C4-2B (cell line): ENCODE data around the gene CFAP74.
A peak's percentile ranks its signal among the peaks of the same experiment; 100 is the strongest.

Experiments
- ZFX ChIP-seq: fragments of 450-650 bp; IDR thresholded peaks from 2 replicates; pipeline ENCODE4 v1.6.1; 2017
- TF ChIP-seq, protein P1 (sequence below): fragments of 450-650 bp; conservative IDR thresholded peaks from 2 replicates; pipeline ENCODE4 v1.5.1; 2017; ENCODE audit warnings: mild to moderate bottlenecking

DNA sequence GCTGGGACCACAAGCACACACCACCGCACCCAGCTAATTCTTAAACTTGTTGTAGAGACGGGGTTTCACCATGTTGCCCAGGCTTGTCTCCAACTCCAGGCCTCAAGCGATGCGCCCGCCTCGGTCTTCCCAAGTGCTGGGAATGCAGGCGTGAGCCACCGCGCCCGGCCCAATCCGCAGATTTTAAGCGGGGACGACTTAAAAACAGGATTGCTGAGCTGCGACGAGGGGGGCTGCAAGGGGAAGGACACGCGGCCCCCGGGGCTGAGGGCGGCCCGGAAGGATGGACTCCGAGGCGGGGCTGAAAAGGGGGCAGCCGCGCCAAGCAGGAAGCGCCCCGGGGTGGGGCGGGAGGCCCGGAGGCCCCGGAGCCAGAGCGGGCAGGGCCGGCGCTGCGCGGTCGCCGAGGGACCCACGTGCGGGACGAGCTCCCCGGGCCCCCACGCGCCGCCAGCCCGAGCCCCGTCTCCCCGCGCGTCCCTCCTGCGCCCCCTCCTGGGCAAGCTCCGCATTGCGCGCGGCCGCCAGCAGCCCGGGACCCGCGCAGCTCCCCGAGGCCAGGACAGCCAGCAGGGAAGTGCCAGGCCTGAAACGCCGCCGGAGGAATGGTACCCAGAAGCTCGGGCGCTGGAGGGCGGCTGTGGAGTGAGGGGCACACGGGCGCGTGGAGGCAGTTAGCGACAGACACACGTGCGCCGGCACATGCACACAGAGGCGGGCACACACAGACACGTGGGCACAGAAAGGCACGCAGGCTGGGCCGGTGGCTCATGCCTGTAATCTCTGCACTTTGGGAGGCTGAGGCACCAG lies 41.1 kb upstream of the CFAP74 start:
- TF ChIP-seq, protein P1, sequence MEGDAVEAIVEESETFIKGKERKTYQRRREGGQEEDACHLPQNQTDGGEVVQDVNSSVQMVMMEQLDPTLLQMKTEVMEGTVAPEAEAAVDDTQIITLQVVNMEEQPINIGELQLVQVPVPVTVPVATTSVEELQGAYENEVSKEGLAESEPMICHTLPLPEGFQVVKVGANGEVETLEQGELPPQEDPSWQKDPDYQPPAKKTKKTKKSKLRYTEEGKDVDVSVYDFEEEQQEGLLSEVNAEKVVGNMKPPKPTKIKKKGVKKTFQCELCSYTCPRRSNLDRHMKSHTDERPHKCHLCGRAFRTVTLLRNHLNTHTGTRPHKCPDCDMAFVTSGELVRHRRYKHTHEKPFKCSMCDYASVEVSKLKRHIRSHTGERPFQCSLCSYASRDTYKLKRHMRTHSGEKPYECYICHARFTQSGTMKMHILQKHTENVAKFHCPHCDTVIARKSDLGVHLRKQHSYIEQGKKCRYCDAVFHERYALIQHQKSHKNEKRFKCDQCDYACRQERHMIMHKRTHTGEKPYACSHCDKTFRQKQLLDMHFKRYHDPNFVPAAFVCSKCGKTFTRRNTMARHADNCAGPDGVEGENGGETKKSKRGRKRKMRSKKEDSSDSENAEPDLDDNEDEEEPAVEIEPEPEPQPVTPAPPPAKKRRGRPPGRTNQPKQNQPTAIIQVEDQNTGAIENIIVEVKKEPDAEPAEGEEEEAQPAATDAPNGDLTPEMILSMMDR = peak; percentile 99
- TF ChIP-seq ZFX = peak; percentile 27; the same call in 1 of the 2 replicates
